ENCODE measurements around the gene WDR64. TPM values are rescaled to one million over a fixed set of nuclear protein-coding genes. Genes with fewer than 3 reads are reported as not detected.

The WDR64 gene
- total RNA-seq, 1 experiment from 2014 or later: not detected

GRCh38 chr1:241742084-241742483 is 90.0 kb downstream of the WDR64 start:
- no peak for DNase-seq (ENCODE audit: unreplicated experiment)
- no peak overlapping the region for H3K27ac Mint-ChIP-seq (ENCODE audit: low read depth, unreplicated experiment)
- intact Hi-C loops (cut with micrococcal nuclease): no loop called here
- no peak overlapping the region for H3K4me3 Mint-ChIP-seq (ENCODE audit: unreplicated experiment)
- BruUV-seq (replicated peaks): no TSS peak
- no peaks in the 10 kb centered on the region for H3K4me1 Mint-ChIP-seq (ENCODE audit: insufficient read depth, unreplicated experiment)
- no peaks in the 10 kb centered on the region for H3K36me3 Mint-ChIP-seq (ENCODE audit: insufficient read depth, unreplicated experiment)
- CTCF ChIA-PET: interaction anchor here (0.6 to 1.3 kb wide), 3 partner anchors 12 to 86 kb away, joined by 3 to 5 read pairs (median 4); no protein-coding TSS in a partner anchor
- no peaks in the 10 kb centered on the region for H3K9me3 Mint-ChIP-seq (ENCODE audit: unreplicated experiment)
- POLR2A ChIA-PET: interaction anchor here (0.9 kb wide), 1 partner anchor 28 kb away, joined by 3 read pairs; no protein-coding TSS in a partner anchor
- TF ChIP-seq, protein P1, sequence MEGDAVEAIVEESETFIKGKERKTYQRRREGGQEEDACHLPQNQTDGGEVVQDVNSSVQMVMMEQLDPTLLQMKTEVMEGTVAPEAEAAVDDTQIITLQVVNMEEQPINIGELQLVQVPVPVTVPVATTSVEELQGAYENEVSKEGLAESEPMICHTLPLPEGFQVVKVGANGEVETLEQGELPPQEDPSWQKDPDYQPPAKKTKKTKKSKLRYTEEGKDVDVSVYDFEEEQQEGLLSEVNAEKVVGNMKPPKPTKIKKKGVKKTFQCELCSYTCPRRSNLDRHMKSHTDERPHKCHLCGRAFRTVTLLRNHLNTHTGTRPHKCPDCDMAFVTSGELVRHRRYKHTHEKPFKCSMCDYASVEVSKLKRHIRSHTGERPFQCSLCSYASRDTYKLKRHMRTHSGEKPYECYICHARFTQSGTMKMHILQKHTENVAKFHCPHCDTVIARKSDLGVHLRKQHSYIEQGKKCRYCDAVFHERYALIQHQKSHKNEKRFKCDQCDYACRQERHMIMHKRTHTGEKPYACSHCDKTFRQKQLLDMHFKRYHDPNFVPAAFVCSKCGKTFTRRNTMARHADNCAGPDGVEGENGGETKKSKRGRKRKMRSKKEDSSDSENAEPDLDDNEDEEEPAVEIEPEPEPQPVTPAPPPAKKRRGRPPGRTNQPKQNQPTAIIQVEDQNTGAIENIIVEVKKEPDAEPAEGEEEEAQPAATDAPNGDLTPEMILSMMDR (IDR thresholded peaks at IDR 0.05; ENCODE audit: unreplicated experiment): no peak
- H3K27me3 Mint-ChIP-seq (ENCODE audit: insufficient read depth, unreplicated experiment): no peaks in the 10 kb centered on the region

DNA sequence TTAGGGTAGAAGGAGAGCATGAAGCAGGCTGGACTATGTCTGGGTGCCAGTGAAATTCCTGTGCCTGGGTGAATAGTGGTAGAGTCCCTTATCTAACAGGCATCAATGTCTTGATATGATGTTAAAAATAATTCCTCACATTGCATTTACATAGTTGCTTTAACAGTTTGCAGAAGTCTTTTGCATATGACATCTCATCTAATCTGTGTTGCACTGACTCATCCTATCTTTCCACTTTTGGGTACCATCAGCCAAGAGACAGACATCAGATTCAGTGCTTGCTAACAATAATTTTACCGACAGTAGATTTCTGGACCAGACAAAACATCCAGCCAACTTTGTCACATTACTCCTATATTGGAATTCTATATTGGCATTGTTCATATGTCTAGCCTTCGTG is 92.5 kb downstream of the WDR64 start:
- BruUV-seq (replicated peaks): no TSS peak
- intact Hi-C loops (cut with micrococcal nuclease): no loop called here
- H3K27me3 Mint-ChIP-seq (ENCODE audit: insufficient read depth, unreplicated experiment): no peaks in the 10 kb centered on the region
- TF ChIP-seq, protein P1 (IDR thresholded peaks at IDR 0.05; ENCODE audit: unreplicated experiment): no peak
- H3K36me3 Mint-ChIP-seq (ENCODE audit: insufficient read depth, unreplicated experiment): no peaks in the 10 kb centered on the region
- ChIA-PET CTCF (no interaction called here), POLR2A (no interaction called here)
- H3K9me3 Mint-ChIP-seq (ENCODE audit: unreplicated experiment): no peaks in the 10 kb centered on the region
- H3K4me3 Mint-ChIP-seq (ENCODE audit: unreplicated experiment): no peak overlapping the region
- no peak overlapping the region for H3K27ac Mint-ChIP-seq (ENCODE audit: low read depth, unreplicated experiment)
- peaks cover 10% of the 10 kb centered on the region for H3K4me1 Mint-ChIP-seq (ENCODE audit: insufficient read depth, unreplicated experiment)
- no peak for DNase-seq (ENCODE audit: unreplicated experiment)

DNA sequence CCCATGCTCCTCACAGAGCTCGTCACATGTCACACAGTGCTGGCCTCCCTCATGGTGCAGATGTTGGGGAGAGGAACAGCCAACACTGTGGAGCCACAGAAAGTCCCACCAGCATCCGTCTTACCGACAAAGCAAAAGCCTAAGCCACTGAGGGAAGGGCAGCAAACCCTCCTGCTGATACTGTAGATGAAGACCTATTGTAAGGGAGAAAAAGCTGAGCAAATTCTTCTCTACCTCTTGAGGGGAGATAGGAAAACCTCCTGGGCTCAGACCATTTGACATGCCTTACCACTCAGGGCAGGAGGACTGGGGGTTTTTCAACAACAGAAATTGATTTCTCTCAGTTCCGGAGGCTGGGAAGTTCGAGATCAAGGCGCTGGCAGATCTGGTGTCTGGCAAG is 95.9 kb downstream of the WDR64 start:
- ChIA-PET CTCF (interaction anchor here (0.9 to 1.7 kb wide), 3 partner anchors 11 to 59 kb away, joined by 3 to 9 read pairs (median 4); no protein-coding TSS in a partner anchor), POLR2A (interaction anchor here (0.8 to 1.0 kb wide), 2 partner anchors 37 to 107 kb away, joined by 3 read pairs; no protein-coding TSS in a partner anchor)
- no TSS peak for BruUV-seq (replicated peaks)
- no peak for DNase-seq (ENCODE audit: unreplicated experiment)
- no peaks in the 10 kb centered on the region for H3K9me3 Mint-ChIP-seq (ENCODE audit: unreplicated experiment)
- intact Hi-C loops (cut with micrococcal nuclease): loop anchor here (2.0 kb wide), 1 partner anchor 109 kb away; no protein-coding TSS in a partner anchor
- TF ChIP-seq, protein P1 (IDR thresholded peaks at IDR 0.05; ENCODE audit: unreplicated experiment): no peak
- H3K27ac Mint-ChIP-seq (ENCODE audit: low read depth, unreplicated experiment): peak overlapping the region; percentile 81
- no peaks in the 10 kb centered on the region for H3K36me3 Mint-ChIP-seq (ENCODE audit: insufficient read depth, unreplicated experiment)
- no peaks in the 10 kb centered on the region for H3K27me3 Mint-ChIP-seq (ENCODE audit: insufficient read depth, unreplicated experiment)
- peaks cover 16% of the 10 kb centered on the region for H3K4me1 Mint-ChIP-seq (ENCODE audit: insufficient read depth, unreplicated experiment)
- no peak overlapping the region for H3K4me3 Mint-ChIP-seq (ENCODE audit: unreplicated experiment)

DNA sequence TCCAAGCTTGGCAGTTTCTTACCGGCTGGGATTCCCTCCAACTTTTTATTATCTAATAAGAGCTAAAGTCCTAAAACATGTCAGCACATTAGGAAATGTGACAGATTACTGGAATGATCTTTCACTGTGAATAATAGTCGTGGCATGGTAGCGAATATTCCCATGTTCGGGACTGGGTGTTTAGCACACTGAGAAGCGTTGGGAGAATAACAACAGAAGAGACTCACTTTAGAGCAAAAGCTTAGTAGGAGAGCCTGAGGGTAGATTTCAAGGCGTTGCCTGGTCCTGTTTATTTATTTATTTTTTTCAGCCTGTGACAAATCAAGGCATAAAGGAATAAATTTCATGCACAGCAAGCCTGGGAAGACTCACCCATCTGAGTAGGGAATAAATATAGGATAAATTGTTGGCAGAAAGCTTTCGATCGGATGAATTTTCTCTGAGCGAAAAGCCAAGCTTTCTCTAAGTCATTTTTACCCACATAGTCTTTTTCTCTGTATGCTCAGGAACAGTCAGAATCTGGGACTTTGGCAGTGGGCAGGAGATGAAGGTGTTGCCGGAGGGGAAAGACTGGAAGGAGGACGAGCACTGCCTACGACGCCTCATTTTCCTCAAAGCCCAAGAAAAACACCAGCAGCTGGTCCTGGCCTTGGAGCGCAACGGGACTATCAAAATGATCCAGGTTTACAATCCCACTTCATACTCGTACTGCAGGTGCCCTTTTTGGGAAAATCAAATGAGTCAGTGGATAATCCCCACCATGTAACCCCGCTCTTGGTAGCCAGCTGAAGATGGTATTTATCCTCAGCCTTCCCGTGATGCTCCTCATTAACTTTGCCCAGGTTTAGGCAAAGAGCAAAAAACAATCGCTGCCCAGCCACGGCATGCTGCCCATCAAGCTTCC is 97.2 kb downstream of the WDR64 start:
- ChIA-PET POLR2A (interaction anchor here (0.6 to 2.8 kb wide), 24 partner anchors 9 to 167 kb away, joined by 3 to 27 read pairs (median 6); partner anchors contain the start of genes CHML and OPN3), CTCF (interaction anchor here (0.6 to 2.2 kb wide), 8 partner anchors 15 to 251 kb away, joined by 3 to 9 read pairs (median 4); no protein-coding TSS in a partner anchor)
- intact Hi-C loops (cut with micrococcal nuclease): loop anchor here (2.0 kb wide), 1 partner anchor 110 kb away; no protein-coding TSS in a partner anchor
- Mint-ChIP-seq H3K4me1 (ENCODE audit: insufficient read depth, unreplicated experiment) (peaks cover 16% of the 10 kb centered on the region), H3K4me3 (ENCODE audit: unreplicated experiment) (peak overlapping the region; percentile 72), H3K36me3 (ENCODE audit: insufficient read depth, unreplicated experiment) (peaks cover 5% of the 10 kb centered on the region), H3K27me3 (ENCODE audit: insufficient read depth, unreplicated experiment) (no peaks in the 10 kb centered on the region), H3K27ac (ENCODE audit: low read depth, unreplicated experiment) (peak overlapping the region; percentile 81), H3K9me3 (ENCODE audit: unreplicated experiment) (no peaks in the 10 kb centered on the region)
- DNase-seq (ENCODE audit: unreplicated experiment): peak; percentile 63
- BruUV-seq (replicated peaks): no TSS peak
- TF ChIP-seq, protein P1 (IDR thresholded peaks at IDR 0.05; ENCODE audit: unreplicated experiment): no peak
